NAMALWA (cell line): Measurements from ENCODE around the gene ARHGAP10.

Source experiments
- DNase-seq: peaks from one replicate; pipeline ENCODE4 v3.0.0-alpha.2; 2015; ENCODE audit warnings: low spot score

The ARHGAP10 gene

DNA sequence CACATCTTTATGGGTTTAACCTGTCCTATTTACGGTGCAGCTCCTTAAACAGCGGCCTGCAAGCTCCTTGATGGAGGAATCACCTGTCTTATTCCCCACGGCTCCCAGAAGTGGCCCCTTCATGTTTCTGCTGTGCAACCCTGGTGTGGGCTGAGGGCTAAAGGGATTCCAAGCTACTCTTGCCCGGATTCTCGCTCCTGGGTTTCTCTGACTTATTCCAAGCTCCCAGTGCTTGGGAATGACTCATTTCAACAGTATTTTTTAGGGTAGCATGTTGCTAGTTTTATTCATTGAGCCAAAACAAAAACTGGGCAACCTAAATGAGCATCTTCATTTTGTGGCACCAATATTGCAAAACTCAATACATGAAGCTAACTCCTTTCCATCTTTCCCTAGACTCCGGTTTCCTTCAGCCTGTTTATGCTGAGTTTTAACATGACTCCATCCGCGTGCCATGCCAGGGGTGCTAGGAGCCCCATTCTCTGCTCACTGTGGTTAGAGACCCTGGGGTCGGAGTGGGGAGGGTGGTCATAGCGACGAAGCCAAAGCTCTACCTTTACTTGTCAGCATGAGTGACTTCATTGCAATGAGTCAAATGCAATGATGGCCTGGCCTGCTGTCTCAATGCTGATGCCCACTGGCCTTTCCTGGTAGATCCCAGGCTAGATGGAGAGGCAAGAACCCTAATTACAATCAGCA is 360.6 kb downstream of the ARHGAP10 start:
- DNase-seq: no peak

- no peak for DNase-seq
Measured at GRCh38 chr4:148093065-148093464, 361.2 kb downstream of the ARHGAP10 start.

- no peak for DNase-seq
Measured at GRCh38 chr4:148094149-148094548, 362.3 kb downstream of the ARHGAP10 start.

- DNase-seq: no peak
Measured at GRCh38 chr4:148095346-148095923, 363.5 kb downstream of the ARHGAP10 start.

DNA sequence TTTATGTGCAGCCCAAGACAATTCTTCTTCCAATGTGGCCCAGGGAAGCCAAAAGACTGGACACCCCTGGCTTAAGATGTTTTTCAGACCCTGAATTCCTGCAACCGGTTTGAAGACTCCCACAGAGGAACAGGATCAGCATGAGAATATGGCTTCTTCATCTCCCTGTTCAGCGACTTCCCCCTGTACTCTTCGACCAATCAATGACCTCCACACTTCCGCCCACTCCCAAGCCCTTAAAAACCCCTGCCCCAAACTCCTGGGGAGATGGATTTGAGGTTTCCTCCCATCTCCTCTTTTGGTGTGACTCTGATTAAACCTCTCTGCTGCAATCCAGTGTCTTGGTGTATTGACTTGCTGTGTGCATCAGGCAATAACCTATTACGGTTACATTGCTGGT is 365.9 kb downstream of the ARHGAP10 start:
- DNase-seq: no peak

DNA sequence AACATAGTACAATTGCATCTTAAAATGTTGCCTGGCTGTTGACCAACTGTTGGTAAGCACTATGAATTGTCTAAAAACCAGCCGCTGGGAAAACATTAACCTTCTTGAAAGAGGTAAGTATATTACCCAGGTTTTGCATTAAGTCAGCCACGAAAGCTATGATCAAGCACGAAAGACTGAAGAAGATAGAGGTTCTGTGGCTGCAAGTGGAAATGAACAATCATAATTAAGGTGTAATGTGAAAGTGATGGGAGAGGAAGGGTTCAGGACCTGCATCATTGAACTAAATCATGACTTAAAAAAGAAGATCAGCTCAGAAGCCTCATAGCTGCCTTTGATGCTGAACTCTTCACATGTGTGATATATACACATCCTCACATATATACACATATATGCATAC is 369.3 kb downstream of the ARHGAP10 start:
- no peak for DNase-seq

DNA sequence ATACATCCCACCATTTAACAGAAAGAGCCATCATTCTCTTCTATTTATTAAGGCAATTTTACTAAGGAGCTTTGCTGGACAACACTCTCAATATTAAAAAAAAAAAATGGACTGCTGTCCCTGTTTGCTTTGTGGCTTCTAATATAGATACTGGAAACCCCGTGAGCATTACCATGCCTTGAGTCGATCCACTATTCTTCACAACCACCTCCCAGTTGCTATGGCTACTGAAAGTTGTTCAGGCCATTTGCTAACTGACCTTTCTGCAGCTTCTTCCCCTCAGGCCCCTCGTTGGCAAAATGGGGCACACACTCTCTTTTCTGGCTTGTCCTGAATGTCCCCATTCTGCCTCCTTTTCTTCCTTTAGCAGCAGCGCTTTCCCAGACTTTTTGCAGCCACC is 369.9 kb downstream of the ARHGAP10 start:
- DNase-seq: no peak

GRCh38 chr4:148103597-148104355 is 371.9 kb downstream of the ARHGAP10 start:
- DNase-seq: no peak

DNA sequence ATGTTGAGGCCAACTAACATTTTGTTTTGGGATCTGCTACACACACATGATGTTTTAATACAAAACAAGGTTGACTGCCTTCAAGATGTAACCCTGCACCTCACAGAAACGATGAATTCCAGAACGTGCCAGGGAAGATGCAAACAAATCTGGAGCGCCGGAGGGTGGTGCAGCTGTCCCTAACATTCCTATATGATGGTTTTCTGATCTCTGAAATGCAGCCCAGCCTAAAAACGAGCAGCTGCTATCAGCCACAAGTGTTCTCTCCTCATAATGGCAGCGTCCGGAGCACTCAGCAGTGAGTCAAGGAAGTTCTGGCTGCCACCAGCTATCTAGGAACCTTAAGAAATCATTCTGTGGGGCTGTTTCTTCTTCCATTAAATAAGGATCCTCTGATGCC is 376.9 kb downstream of the ARHGAP10 start:
- no peak for DNase-seq

DNA sequence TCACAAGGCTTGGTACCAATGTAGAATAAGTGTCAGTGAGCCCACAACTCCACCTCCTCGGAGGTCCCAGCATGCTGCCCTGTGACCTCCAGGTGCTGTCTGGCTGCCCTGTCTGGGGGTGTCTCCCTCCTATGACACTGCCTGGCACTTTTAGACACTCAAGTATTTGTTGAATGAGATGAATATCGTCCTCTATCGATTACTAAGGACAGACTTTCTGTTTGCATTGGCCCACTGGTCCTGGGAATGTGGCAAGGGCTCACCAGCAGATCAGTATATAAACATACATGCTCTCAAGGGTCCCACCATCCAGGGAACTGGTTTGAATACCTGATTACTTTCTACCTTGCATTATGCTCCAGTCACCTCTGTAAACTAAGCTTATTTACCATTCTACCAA is 377.3 kb downstream of the ARHGAP10 start:
- no peak for DNase-seq

GRCh38 chr4:148110169-148110568 is 378.3 kb downstream of the ARHGAP10 start:
- no peak for DNase-seq

GRCh38 chr4:148112231-148112982 is 380.5 kb downstream of the ARHGAP10 start:
- DNase-seq: no peak

- no peak for DNase-seq
Measured at GRCh38 chr4:148114436-148114835, 382.5 kb downstream of the ARHGAP10 start.

DNA sequence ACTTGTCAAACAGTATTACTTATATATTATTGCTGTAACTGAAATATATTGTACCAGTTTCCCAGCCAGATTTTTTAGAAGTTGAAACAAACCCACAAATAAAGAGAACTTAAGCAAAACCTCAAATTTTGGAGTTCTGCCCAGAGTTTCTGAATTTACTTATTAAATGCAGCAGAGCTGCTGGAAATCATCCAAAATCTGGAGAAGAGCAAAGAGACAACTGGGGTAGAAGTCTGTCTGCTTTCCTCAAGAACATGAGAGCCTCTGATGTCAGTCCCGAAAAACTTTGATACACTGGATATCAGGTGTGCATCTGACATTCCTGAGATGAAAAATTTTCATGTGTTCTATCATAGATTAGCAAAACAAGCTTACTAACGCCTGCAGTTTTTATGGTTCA is 384.4 kb downstream of the ARHGAP10 start:
- no peak for DNase-seq

- no peak for DNase-seq
Measured at GRCh38 chr4:148116969-148117368, 385.1 kb downstream of the ARHGAP10 start.

- no peak for DNase-seq
Measured at GRCh38 chr4:148118179-148118578, 386.3 kb downstream of the ARHGAP10 start.

DNA sequence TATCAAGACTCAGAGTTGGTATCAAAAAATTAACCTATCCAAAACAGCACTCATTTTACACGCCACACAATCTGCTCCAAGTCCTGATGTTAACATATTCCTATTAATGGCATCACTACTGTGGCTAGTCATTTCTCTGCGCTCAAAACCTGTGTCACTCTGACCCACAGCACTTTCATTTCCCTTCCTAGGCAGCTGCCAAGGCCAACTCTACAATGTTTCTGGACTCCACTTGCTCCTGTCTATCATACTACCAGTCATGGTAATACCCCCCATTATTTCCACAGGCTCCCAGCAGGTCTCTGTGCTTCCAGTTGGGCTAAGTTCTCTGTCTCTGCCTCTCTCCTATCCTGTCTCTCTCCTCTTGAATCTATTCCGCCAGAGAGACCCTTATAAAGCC is 386.7 kb downstream of the ARHGAP10 start:
- no peak for DNase-seq

DNA sequence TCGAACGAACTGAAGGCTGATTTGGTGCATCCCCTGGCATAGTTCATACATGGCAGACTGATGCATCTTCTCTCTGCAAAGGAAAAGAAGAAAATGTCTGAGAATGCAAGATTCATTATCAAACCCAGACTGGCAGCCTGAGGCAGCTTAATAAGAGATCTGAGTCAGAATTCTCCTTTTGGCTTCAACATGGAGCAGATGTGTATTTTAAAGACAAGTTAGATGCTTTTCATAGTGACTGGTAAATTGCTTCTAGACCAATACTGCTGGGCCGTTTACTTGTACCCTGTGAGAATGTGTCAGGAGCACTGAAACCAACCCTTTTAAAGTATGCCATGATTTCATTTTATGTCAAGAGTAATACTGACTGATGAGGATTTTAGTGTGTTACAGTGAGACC is 388.3 kb downstream of the ARHGAP10 start:
- DNase-seq: no peak
